KMS-11 (cell line): ENCODE measurements around the gene HDAC4.

ENCODE experiments used
- H2AFZ ChIP-seq: fragments of 200-600 bp; sonication (generic); 2 replicates; pipeline ENCODE4 v1.6.1; 2016; ENCODE audit warnings: antibody characterized with exemption, mixed run types, low read depth
- H3K27ac ChIP-seq: fragments of 200-600 bp; sonication (generic); 2 replicates; pipeline ENCODE4 v1.6.1; 2016; ENCODE audit warnings: mild to moderate bottlenecking, mixed run types
- H3K27me3 ChIP-seq: fragments of 200-600 bp; sonication (generic); 2 replicates; pipeline ENCODE4 v1.6.1; 2017; ENCODE audit warnings: mild to moderate bottlenecking, low read depth, mixed run types, moderate library complexity; ENCODE audit not compliant: insufficient read depth
- H3K36me3 ChIP-seq: fragments of 200-600 bp; sonication (generic); 2 replicates; pipeline ENCODE4 v1.6.1; 2017; ENCODE audit warnings: mild to moderate bottlenecking, mixed run types; ENCODE audit not compliant: insufficient read depth
- H3K4me1 ChIP-seq: fragments of 200-600 bp; sonication (generic); 2 replicates; pipeline ENCODE4 v1.6.1; 2016; ENCODE audit warnings: mild to moderate bottlenecking, low read depth, mixed run types; ENCODE audit not compliant: poor library complexity, severe bottlenecking
- H3K4me2 ChIP-seq: fragments of 200-600 bp; sonication (generic); 2 replicates; pipeline ENCODE4 v1.7.0; 2016; ENCODE audit warnings: mild to moderate bottlenecking, mixed run types
- H3K4me3 ChIP-seq: fragments of 200-600 bp; sonication (generic); IDR thresholded peaks from 2 replicates; pipeline ENCODE4 v1.6.1; 2017; ENCODE audit warnings: low read depth, low read length, mixed read lengths; ENCODE audit not compliant: insufficient read depth
- H3K79me2 ChIP-seq: fragments of 200-600 bp; sonication (generic); 2 replicates; pipeline ENCODE4 v1.6.1; 2016; ENCODE audit warnings: low read depth, mixed run types; ENCODE audit not compliant: insufficient read depth
- H3K9ac ChIP-seq: fragments of 200-600 bp; sonication (generic); 2 replicates; pipeline ENCODE4 v1.6.1; 2016; ENCODE audit warnings: mild to moderate bottlenecking, mixed run types
- H4K20me1 ChIP-seq: fragments of 200-600 bp; sonication (generic); 2 replicates; pipeline ENCODE4 v1.6.1; 2016; ENCODE audit warnings: mild to moderate bottlenecking, mixed run types; ENCODE audit not compliant: insufficient read depth
- TF ChIP-seq, protein P1 (sequence below): fragments of 200-600 bp; sonication (generic); conservative IDR thresholded peaks from 2 replicates; pipeline ENCODE4 v1.6.1; 2017; ENCODE audit warnings: low read depth, mild to moderate bottlenecking, antibody characterized with exemption, low read length, moderate library complexity, mixed read lengths

HDAC4 gene

DNA sequence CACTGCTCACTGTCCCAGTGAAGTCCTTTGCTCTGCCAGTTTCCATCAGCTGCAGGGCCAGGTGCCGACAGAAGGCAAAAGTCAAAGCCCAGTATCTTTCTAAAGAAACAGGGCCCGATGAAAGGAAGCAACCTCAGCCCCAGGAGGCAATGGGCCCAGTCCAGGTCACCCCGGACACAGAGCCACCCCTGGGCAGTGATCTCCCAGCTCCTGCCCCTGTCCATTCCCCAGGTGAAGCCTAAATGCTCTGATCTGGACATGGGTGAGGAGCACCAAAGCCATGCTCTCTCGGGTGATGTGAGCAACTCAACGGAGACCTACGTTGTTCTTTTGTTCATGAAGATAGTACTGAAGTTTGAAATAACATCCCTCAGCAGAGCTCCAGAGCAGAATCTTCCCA is 61.6 kb downstream of the HDAC4 start:
- Histone ChIP-seq H3K27ac (peak overlapping the region; percentile 83), H3K4me2 (peak overlapping the region; percentile 91), H3K79me2 (peaks cover 80% of the 10 kb centered on the region), H4K20me1 (no peaks in the 10 kb centered on the region), H3K27me3 (no peaks in the 10 kb centered on the region), H3K9ac (peak overlapping the region; percentile 32; the same call in 1 of the 2 replicates), H3K4me3 (peak overlapping the region; percentile 54), H3K4me1 (peaks cover 76% of the 10 kb centered on the region), H3K36me3 (no peaks in the 10 kb centered on the region), H2AFZ (no peak overlapping the region)
- TF ChIP-seq, protein P1, sequence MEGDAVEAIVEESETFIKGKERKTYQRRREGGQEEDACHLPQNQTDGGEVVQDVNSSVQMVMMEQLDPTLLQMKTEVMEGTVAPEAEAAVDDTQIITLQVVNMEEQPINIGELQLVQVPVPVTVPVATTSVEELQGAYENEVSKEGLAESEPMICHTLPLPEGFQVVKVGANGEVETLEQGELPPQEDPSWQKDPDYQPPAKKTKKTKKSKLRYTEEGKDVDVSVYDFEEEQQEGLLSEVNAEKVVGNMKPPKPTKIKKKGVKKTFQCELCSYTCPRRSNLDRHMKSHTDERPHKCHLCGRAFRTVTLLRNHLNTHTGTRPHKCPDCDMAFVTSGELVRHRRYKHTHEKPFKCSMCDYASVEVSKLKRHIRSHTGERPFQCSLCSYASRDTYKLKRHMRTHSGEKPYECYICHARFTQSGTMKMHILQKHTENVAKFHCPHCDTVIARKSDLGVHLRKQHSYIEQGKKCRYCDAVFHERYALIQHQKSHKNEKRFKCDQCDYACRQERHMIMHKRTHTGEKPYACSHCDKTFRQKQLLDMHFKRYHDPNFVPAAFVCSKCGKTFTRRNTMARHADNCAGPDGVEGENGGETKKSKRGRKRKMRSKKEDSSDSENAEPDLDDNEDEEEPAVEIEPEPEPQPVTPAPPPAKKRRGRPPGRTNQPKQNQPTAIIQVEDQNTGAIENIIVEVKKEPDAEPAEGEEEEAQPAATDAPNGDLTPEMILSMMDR: no peak

- H2AFZ ChIP-seq: no peak overlapping the region
- peaks cover 86% of the 10 kb centered on the region for H3K79me2 ChIP-seq
- H3K4me2 ChIP-seq: peak overlapping the region; percentile 91
- no peaks in the 10 kb centered on the region for H3K27me3 ChIP-seq
- peaks cover 65% of the 10 kb centered on the region for H3K4me1 ChIP-seq
- no peaks in the 10 kb centered on the region for H3K36me3 ChIP-seq
- H3K4me3 ChIP-seq: no peak overlapping the region
- TF ChIP-seq, protein P1: no peak
- H4K20me1 ChIP-seq: no peaks in the 10 kb centered on the region
- H3K27ac ChIP-seq: peak overlapping the region; percentile 83; the same call in 1 of the 2 replicates
- H3K9ac ChIP-seq: no peak overlapping the region
Measured at GRCh38 chr2:239337877-239338484, 62.8 kb downstream of the HDAC4 start.

DNA sequence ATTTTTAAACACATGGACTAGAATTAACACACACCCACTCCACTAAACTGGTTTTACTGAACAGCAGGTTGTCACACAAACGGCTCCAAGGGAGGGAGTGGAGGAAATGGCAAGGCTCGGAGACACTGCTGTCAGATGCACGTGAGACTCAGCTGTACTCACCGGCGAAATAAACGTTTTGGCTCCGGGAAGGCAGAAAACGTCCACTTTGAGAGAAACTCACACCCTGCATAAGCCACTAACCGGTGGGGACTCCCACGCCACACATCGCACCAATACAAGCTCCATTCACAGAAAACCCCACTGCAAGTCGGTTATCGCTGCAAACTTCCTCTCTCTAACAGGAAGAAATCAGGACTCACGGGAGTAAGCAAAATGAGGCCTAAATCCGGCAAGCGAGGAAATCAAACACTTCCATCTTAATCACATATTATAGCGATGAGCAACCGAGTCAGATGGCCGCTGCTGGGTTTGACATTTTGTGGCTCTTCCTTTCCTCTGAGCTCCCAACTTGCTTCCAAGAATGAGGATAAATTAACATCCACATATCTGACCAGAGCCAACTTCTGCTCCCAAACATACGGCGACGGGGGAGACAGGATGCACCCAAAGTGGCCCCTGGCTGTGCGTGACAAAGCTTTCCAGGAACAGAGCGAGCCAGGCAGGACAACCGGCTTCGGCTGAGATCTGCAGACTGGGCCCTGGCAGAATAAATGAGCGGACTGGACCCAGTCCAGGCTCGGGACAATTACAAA is 63.5 kb downstream of the HDAC4 start:
- H3K4me2 ChIP-seq: peak overlapping the region; percentile 91; the same call in 1 of the 2 replicates
- H3K27me3 ChIP-seq: no peaks in the 10 kb centered on the region
- H3K9ac ChIP-seq: no peak overlapping the region
- no peak overlapping the region for H2AFZ ChIP-seq
- H4K20me1 ChIP-seq: no peaks in the 10 kb centered on the region
- H3K4me1 ChIP-seq: peaks cover 65% of the 10 kb centered on the region
- H3K79me2 ChIP-seq: peaks cover 81% of the 10 kb centered on the region
- TF ChIP-seq, protein P1: no peak
- no peak overlapping the region for H3K4me3 ChIP-seq
- no peaks in the 10 kb centered on the region for H3K36me3 ChIP-seq
- no peak overlapping the region for H3K27ac ChIP-seq

- Histone ChIP-seq H3K27me3 (no peaks in the 10 kb centered on the region), H2AFZ (no peak overlapping the region), H3K36me3 (no peaks in the 10 kb centered on the region), H3K4me1 (peaks cover 58% of the 10 kb centered on the region), H4K20me1 (no peaks in the 10 kb centered on the region), H3K4me3 (no peak overlapping the region), H3K27ac (no peak overlapping the region), H3K4me2 (no peak overlapping the region), H3K9ac (no peak overlapping the region), H3K79me2 (peaks cover 57% of the 10 kb centered on the region)
- TF ChIP-seq, protein P1: no peak
Measured at GRCh38 chr2:239331560-239331959, 69.3 kb downstream of the HDAC4 start.
